HepG2 (cell line): ENCODE data around the gene TMEM225B. TPM values are rescaled to one million over a fixed set of nuclear protein-coding genes. Genes with fewer than 3 reads are reported as not detected.

Experiments used
- ATAC-seq: fragments of 200-7000 bp; cut with Tn5 transposase; 3 replicates; pipeline ENCODE4 v1.9.1; 2020; ENCODE audit warnings: mild to moderate bottlenecking, moderate library complexity
- BruUV-seq: library from RNA; stranded (reverse); fragments of 400-500 nt; replicated peaks from 2 replicates; lab custom pipeline; 2021; lab: Mats Ljungman, UMichigan
- CTCF ChIA-PET: fragments of 300-600 bp; formaldehyde crosslinking; extraction: SDS; loops from one replicate; lab custom pipeline; 2021; ENCODE audit warnings: low total read pairs, inconsistent platforms, low intra/inter-chr PET ratio; lab: Yijun Ruan, JAX
- POLR2A ChIA-PET: fragments of 350-600 bp; sonication (Branson Sonifier 250); formaldehyde crosslinking; loops from one replicate; lab custom pipeline; 2020; ENCODE audit warnings: antibody characterized with exemption, inconsistent platforms; lab: Yijun Ruan, JAX
- DNase-seq: peaks from one replicate; pipeline ENCODE4 v3.0.0-alpha.2; 2015; ENCODE audit warnings: low spot score
- FAIRE-seq: peaks from 3 replicates; lab custom pipeline; 2011; peaks lifted over from hg19 to GRCh38; lab: Jason Lieb, UNC
- H2AFZ ChIP-seq: one replicate; pipeline ENCODE4 v1.6.1; 2011; ENCODE audit warnings: low read length, inconsistent platforms
- H3K27ac ChIP-seq: fragments of 300-600 bp; 3 replicates; pipeline ENCODE4 v1.8.0; 2011; ENCODE audit warnings: mixed run types, mild to moderate bottlenecking, mixed read lengths, low read length, inconsistent platforms; ENCODE audit not compliant: insufficient read depth; ENCODE audit errors: extremely low read length
- H3K27me3 ChIP-seq, 2 experiments: fragments of 200-600 bp in 1 of 2; 2 replicates in 1 of 2; 3 replicates in 1 of 2; pipeline versions ENCODE4 v1.6.0 to v1.8.0; 2011; ENCODE audit warnings: low read length in 2 of 2, mild to moderate bottlenecking in 2 of 2, moderate library complexity in 2 of 2, inconsistent platforms in 1 of 2; ENCODE audit not compliant: insufficient read depth in 2 of 2, control insufficient read depth in 1 of 2
- H3K36me3 ChIP-seq, 2 experiments: fragments of 200-600 bp in 1 of 2; replicated peaks in 1 of 2; 2 replicates in 1 of 2; 3 replicates in 1 of 2; pipeline versions ENCODE4 v1.5.1 to v1.8.0; 2011; ENCODE audit warnings: low read length in 2 of 2, inconsistent platforms in 1 of 2; ENCODE audit not compliant: insufficient read depth in 2 of 2, control insufficient read depth in 1 of 2
- H3K4me1 ChIP-seq: 2 replicates; pipeline ENCODE4 v1.5.1; 2012; ENCODE audit warnings: low read length, inconsistent platforms; ENCODE audit not compliant: insufficient read depth
- H3K4me2 ChIP-seq: 2 replicates; pipeline ENCODE4 v1.6.0; 2011; ENCODE audit warnings: low read depth, low read length, inconsistent platforms
- H3K4me3 ChIP-seq, 3 experiments: fragments of 200-600 bp in 1 of 3; sonication (generic), shearing (Covaris generic) in 1 of 3; replicated peaks in 1 of 3; 2 replicates each; pipeline ENCODE4 v1.5.1; 2011 to 2016; ENCODE audit warnings: low read length in 3 of 3, inconsistent platforms in 2 of 3, low read depth in 2 of 3, mild to moderate bottlenecking in 2 of 3, control low read depth in 1 of 3, mixed read lengths in 1 of 3; ENCODE audit not compliant: insufficient read depth in 1 of 3
- H3K79me2 ChIP-seq: one replicate; pipeline ENCODE4 v1.6.1; 2011; ENCODE audit warnings: low read length, inconsistent platforms; ENCODE audit not compliant: insufficient read depth
- H3K9ac ChIP-seq: 2 replicates; pipeline ENCODE4 v1.6.0; 2011; ENCODE audit warnings: mild to moderate bottlenecking, low read depth, low read length, inconsistent platforms; ENCODE audit not compliant: insufficient read depth
- H3K9me3 ChIP-seq: 2 replicates; pipeline ENCODE4 v1.5.1; 2012; ENCODE audit warnings: mild to moderate bottlenecking, low read length
- H4K20me1 ChIP-seq: 2 replicates; pipeline ENCODE4 v1.6.0; 2011; ENCODE audit warnings: inconsistent platforms, mild to moderate bottlenecking, low read length, moderate library complexity; ENCODE audit not compliant: insufficient read depth
- DBP ChIP-seq: sonication (generic); formaldehyde crosslinking; IDR thresholded peaks from 2 replicates; pipeline ENCODE4 v1.4.0; 2020; ENCODE audit warnings: missing genetic modification reagents; ENCODE audit errors: not compliant biosample characterization
- FOXC1 ChIP-seq: sonication (generic); formaldehyde crosslinking; IDR thresholded peaks from 2 replicates; pipeline ENCODE4 v1.8.0; 2022; ENCODE audit warnings: mild to moderate bottlenecking, missing genetic modification reagents, borderline replicate concordance
- FOXM1 ChIP-seq: sonication (generic); formaldehyde crosslinking; IDR thresholded peaks from 2 replicates; pipeline ENCODE4 v1.5.0; 2020; ENCODE audit warnings: missing genetic modification reagents
- HNF4G ChIP-seq, 2 experiments: sonication (generic) in 1 of 2; formaldehyde crosslinking in 1 of 2; IDR thresholded peaks; 2 replicates each; pipeline versions ENCODE4 v1.4.0 to v1.6.1; 2011 to 2020; ENCODE audit warnings: borderline replicate concordance in 2 of 2, low read depth in 2 of 2, mild to moderate bottlenecking in 2 of 2, low read length in 1 of 2, missing genetic modification reagents in 1 of 2, moderate library complexity in 1 of 2
- NFE2L1 ChIP-seq: sonication (generic); formaldehyde crosslinking; IDR thresholded peaks from 2 replicates; pipeline ENCODE4 v1.4.0; 2020; ENCODE audit warnings: missing genetic modification reagents, mild to moderate bottlenecking, borderline replicate concordance
- RBM39 ChIP-seq: fragments of 200-400 bp; formaldehyde crosslinking; IDR thresholded peaks from one replicate; pipeline ENCODE4 v1.6.1; 2018; ENCODE audit warnings: antibody characterized with exemption, mild to moderate bottlenecking, low read depth, low read length; ENCODE audit not compliant: poor library complexity, severe bottlenecking
- TFDP2 ChIP-seq: sonication (generic); formaldehyde crosslinking; IDR thresholded peaks from 2 replicates; pipeline ENCODE4 v1.4.0; 2020; ENCODE audit warnings: missing genetic modification reagents
- WGBS: methylation state at CpG from one replicate; pipeline ENCODE4 v1.1.6; 2017; ENCODE audit warnings: low lambda C conversion rate; 5-methylcytosine and 5-hydroxymethylcytosine counted together
- in situ Hi-C: cut with HindIII; loops from 2 replicates; pipeline ENCODE4 v1.10.0; 2017; ENCODE audit warnings: low pct_unique_long_range_greater_than_20kb; ENCODE audit not compliant: extremely low pct_ligation_motif_present
- intact Hi-C: fragments of 100-400 bp; cut with micrococcal nuclease; formaldehyde crosslinking; loops from one replicate; pipeline ENCODE4 v1.10.0; 2022; ENCODE audit not compliant: unreplicated experiment
- polyA plus RNA-seq, 8 experiments: library from polyadenylated mRNA; depleted of rRNA in 3 of 8; stranded (reverse) in 7 of 8; unstranded in 1 of 8; fragments of >200 nt; fragmentation: Illumina TruSeq in 4 of 8; extraction: Trizol in 4 of 8; gene quantifications; 2 replicates each; pipeline versions ENCODE4 v1.2.1 to v1.2.3, GENCODE V29; 2011 to 2016; ENCODE audit warnings: low read depth in 4 of 8, missing spikeins in 1 of 8, mixed read lengths in 1 of 8; ENCODE audit not compliant: insufficient read depth in 1 of 8
- total RNA-seq, 5 experiments: library from RNA; depleted of rRNA; stranded (reverse); fragments of >200 nt; fragmentation: Illumina TruSeq; extraction: Trizol; gene quantifications; 2 replicates each; pipeline ENCODE4 v1.2.3, GENCODE V29; 2016; ENCODE audit warnings: low read depth in 1 of 5
- TF ChIP-seq, protein P1 (sequence below): sonication (generic); formaldehyde crosslinking; IDR thresholded peaks from 2 replicates; pipeline ENCODE4 v1.4.0; 2020; ENCODE audit warnings: mild to moderate bottlenecking, missing genetic modification reagents
- TF ChIP-seq, protein P2 (sequence below): sonication (generic); formaldehyde crosslinking; IDR thresholded peaks from 2 replicates; pipeline ENCODE4 v1.4.0; 2020; ENCODE audit warnings: mild to moderate bottlenecking, missing genetic modification reagents

TMEM225B gene
- total and polyA plus RNA-seq, 2 of the 13 experiments (the other 11 are each of a cell fraction or from before 2014, with no cell fraction given): 0.78 to 0.95 TPM

DNA sequence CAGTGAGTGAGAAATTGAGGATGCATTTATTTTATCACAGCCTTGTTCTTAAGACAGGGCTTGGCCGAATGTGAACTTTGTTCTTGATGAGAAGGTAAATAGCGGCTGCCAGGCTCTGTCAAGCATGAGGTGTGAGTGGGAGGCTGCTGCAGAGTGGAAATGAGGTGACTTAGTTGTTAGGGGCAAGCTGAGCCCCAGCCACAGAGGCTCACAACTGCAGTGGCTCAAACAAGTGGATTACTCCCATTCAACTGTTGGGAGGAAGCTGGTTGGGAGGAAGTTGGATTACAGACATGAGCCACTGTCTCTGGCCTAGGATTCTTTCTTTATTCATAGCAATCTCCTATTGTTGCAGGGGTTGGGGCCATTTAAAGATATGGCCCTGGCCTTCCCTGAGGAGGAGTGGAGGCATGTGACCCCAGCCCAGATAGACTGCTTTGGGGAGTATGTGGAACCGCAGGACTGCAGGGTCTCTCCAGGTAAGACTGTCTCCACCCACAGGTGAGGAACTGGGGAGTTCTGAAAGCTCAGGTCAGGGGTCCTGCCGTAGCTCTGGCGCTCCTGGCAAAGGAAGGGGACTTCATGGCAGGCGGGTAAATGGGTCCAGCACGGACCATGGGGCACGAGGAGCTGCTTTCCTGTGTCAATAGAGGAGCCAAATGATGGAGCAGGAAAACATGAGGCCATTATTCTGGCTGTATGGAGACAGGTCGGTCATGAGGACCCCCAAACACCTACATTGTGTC is 25.8 kb downstream of the TMEM225B start:
- H2AFZ ChIP-seq: no peak overlapping the region
- intact Hi-C loops (no loop called here), in situ Hi-C loops (no loop called here)
- ChIA-PET POLR2A (no interaction called here), CTCF (no interaction called here)
- H4K20me1 ChIP-seq: no peaks in the 10 kb centered on the region
- H3K27me3 ChIP-seq: no peaks in the 10 kb centered on the region
- no peak overlapping the region for H3K4me3 ChIP-seq
- DNase-seq (no peak), FAIRE-seq (no peak), ATAC-seq (no peak)
- peaks cover 48 to 96% of the 10 kb centered on the region in 2 experiments for H3K36me3 ChIP-seq
- 95% methylated on average over 9 of the region's 9 CpGs for WGBS
- H3K9ac ChIP-seq: no peak overlapping the region
- no peak overlapping the region for H3K27ac ChIP-seq
- no peak overlapping the region for H3K4me2 ChIP-seq
- no peaks in the 10 kb centered on the region for H3K9me3 ChIP-seq
- H3K79me2 ChIP-seq: peaks cover 6% of the 10 kb centered on the region
- no TSS peak for BruUV-seq
- peaks cover 2% of the 10 kb centered on the region for H3K4me1 ChIP-seq
- TF ChIP-seq HNF4G (IDR thresholded peaks at IDR 0.05; ENCODE audit: borderline replicate concordance, low read depth, low read length): no peak
- no peak for TF ChIP-seq HNF4G (CRISPR knock-in tag; IDR thresholded peaks at IDR 0.05; ENCODE audit: borderline replicate concordance, low read depth)
- no peak for TF ChIP-seq FOXC1 (CRISPR knock-in tag)
- TF ChIP-seq, protein P1, sequence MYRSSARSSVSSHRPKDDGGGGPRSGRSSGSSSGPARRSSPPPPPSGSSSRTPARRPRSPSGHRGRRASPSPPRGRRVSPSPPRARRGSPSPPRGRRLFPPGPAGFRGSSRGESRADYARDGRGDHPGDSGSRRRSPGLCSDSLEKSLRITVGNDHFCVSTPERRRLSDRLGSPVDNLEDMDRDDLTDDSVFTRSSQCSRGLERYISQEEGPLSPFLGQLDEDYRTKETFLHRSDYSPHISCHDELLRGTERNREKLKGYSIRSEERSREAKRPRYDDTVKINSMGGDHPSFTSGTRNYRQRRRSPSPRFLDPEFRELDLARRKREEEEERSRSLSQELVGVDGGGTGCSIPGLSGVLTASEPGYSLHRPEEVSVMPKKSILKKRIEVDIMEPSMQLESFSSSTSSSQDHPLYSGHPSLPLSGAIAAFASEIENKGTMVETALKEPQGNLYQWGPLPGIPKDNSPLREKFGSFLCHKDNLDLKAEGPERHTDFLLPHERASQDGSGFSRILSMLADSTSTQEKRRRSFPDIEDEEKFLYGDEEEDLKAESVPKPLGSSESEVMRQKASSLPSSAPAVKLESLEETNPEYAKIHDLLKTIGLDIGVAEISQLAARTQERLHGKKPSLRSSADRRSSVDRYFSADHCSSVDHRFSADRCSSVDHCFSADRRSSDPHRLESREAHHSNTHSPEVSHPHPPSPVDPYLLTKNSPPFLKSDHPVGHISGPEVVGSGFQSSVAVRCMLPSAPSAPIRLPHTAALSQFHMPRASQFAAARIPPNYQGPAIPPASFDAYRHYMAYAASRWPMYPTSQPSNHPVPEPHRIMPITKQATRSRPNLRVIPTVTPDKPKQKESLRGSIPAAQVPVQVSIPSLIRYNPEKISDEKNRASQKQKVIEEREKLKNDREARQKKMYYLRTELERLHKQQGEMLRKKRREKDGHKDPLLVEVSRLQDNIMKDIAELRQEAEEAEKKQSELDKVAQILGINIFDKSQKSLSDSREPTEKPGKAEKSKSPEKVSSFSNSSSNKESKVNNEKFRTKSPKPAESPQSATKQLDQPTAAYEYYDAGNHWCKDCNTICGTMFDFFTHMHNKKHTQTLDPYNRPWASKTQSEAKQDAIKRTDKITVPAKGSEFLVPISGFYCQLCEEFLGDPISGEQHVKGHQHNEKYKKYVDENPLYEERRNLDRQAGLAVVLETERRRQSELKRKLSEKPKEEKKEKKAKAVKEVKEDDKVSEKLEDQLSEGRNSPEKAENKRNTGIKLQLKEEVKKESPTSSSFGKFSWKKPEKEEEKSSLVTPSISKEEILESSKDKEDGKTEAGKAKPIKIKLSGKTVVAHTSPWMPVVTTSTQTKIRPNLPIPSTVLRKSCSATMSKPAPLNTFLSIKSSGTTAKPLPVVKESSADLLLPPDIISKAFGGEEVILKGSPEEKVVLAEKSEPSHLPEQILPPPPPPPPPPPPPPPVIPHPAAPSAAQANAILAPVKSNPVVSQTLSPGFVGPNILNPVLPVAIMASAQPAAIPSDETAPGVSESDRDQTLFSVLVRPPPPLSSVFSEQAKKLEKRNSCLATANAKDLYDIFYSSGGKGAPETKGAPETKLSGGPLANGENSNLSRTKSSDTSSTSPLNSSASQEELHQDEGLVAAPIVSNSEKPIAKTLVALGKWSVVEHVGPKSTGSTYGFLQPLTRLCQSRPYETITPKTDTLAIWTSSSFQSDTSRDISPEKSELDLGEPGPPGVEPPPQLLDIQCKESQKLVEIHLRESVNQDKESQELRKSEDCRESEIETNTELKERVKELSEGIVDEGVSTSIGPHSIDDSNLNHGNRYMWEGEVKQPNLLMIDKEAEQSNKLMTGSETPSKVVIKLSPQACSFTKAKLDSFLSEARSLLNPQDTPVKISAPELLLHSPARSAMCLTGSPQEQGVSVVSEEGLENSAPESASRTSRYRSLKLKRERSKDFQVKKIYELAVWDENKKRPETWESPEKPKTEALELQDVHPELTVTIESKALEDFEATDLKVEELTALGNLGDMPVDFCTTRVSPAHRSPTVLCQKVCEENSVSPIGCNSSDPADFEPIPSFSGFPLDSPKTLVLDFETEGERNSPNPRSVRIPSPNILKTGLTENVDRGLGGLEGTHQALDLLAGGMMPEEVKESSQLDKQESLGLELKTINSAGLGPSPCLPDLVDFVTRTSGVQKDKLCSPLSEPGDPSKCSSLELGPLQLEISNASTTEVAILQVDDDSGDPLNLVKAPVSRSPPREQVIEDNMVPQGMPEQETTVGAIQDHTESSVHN (CRISPR knock-in tag): no peak
- no peak for TF ChIP-seq NFE2L1 (CRISPR knock-in tag)
- no peak for TF ChIP-seq TFDP2 (CRISPR knock-in tag)
- no peak for TF ChIP-seq FOXM1
- TF ChIP-seq DBP (CRISPR knock-in tag): no peak
- TF ChIP-seq, protein P2, sequence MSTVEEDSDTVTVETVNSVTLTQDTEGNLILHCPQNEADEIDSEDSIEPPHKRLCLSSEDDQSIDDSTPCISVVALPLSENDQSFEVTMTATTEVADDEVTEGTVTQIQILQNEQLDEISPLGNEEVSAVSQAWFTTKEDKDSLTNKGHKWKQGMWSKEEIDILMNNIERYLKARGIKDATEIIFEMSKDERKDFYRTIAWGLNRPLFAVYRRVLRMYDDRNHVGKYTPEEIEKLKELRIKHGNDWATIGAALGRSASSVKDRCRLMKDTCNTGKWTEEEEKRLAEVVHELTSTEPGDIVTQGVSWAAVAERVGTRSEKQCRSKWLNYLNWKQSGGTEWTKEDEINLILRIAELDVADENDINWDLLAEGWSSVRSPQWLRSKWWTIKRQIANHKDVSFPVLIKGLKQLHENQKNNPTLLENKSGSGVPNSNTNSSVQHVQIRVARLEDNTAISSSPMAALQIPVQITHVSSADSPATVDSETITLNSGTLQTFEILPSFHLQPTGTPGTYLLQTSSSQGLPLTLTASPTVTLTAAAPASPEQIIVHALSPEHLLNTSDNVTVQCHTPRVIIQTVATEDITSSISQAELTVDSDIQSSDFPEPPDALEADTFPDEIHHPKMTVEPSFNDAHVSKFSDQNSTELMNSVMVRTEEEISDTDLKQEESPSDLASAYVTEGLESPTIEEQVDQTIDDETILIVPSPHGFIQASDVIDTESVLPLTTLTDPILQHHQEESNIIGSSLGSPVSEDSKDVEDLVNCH (CRISPR knock-in tag): no peak
- TF ChIP-seq RBM39: no peak
